Mesendoderm (in vitro differentiated cells): ENCODE data around the gene LRRC18.

ENCODE experiments used
- DNase-seq: peaks from one replicate; pipeline ENCODE4 v3.0.0; 2013
- H2AK5ac ChIP-seq: 2 replicates; pipeline ENCODE4 v1.6.1; 2013; ENCODE audit warnings: low read length, inconsistent platforms
- H2BK120ac ChIP-seq: 2 replicates; pipeline ENCODE4 v1.6.1; 2013; ENCODE audit warnings: low read depth, mild to moderate bottlenecking, low read length, moderate library complexity, mixed read lengths
- H2BK15ac ChIP-seq: replicated peaks from 2 replicates; pipeline ENCODE4 v1.6.1; 2013; ENCODE audit warnings: low read depth, mild to moderate bottlenecking, moderate library complexity
- H2BK5ac ChIP-seq: 2 replicates; pipeline ENCODE4 v1.6.1; 2013; ENCODE audit warnings: low read length, inconsistent platforms
- H3K18ac ChIP-seq: 2 replicates; pipeline ENCODE4 v1.6.1; 2013; ENCODE audit warnings: mild to moderate bottlenecking, low read length, mixed read lengths
- H3K23ac ChIP-seq: one replicate; pipeline ENCODE4 v1.6.1; 2013; ENCODE audit warnings: low read length
- H3K27ac ChIP-seq: 2 replicates; pipeline ENCODE4 v1.5.1; 2013; ENCODE audit warnings: low read depth, mild to moderate bottlenecking, inconsistent platforms, low read length, moderate library complexity
- H3K27me3 ChIP-seq: 2 replicates; pipeline ENCODE4 v1.6.1; 2013; ENCODE audit warnings: low read length, control low read depth, mild to moderate bottlenecking, inconsistent platforms; ENCODE audit not compliant: insufficient read depth, poor library complexity
- H3K36me3 ChIP-seq: 2 replicates; pipeline ENCODE4 v1.6.1; 2013; ENCODE audit warnings: low read length, inconsistent platforms; ENCODE audit not compliant: control insufficient read depth, insufficient read depth
- H3K4ac ChIP-seq: one replicate; pipeline ENCODE4 v1.6.1; 2013; ENCODE audit warnings: low read depth, mild to moderate bottlenecking, low read length, moderate library complexity
- H3K4me1 ChIP-seq: 2 replicates; pipeline ENCODE4 v1.6.1; 2013; ENCODE audit warnings: low read depth, low read length, inconsistent platforms; ENCODE audit not compliant: control insufficient read depth
- H3K4me2 ChIP-seq: 2 replicates; pipeline ENCODE4 v1.6.1; 2013; ENCODE audit warnings: low read length
- H3K4me3 ChIP-seq: 2 replicates; pipeline ENCODE4 v1.5.1; 2013; ENCODE audit warnings: mild to moderate bottlenecking, low read length
- H3K56ac ChIP-seq: one replicate; pipeline ENCODE4 v1.6.1; 2013; ENCODE audit warnings: low read length
- H3K79me1 ChIP-seq: 2 replicates; pipeline ENCODE4 v1.6.1; 2013; ENCODE audit warnings: low read length, inconsistent platforms
- H3K79me2 ChIP-seq: 2 replicates; pipeline ENCODE4 v1.6.1; 2013; ENCODE audit warnings: mild to moderate bottlenecking, low read length; ENCODE audit not compliant: control insufficient read depth, insufficient read depth
- H3K9ac ChIP-seq: 2 replicates; pipeline ENCODE4 v1.6.1; 2013; ENCODE audit warnings: low read length, inconsistent platforms
- H4K5ac ChIP-seq: one replicate; pipeline ENCODE4 v1.6.1; 2013; ENCODE audit warnings: low read length
- H4K8ac ChIP-seq: one replicate; pipeline ENCODE4 v1.6.1; 2013; ENCODE audit warnings: low read depth, mild to moderate bottlenecking, control low read depth, low read length, moderate library complexity
- WGBS: extraction: QIAGEN DNeasy Blood & Tissue Kit; methylation state at CpG from one replicate; pipeline ENCODE4 v1.1.7; 2013; ENCODE audit warnings: low lambda C conversion rate, missing lambda C conversion rate; ENCODE audit not compliant: insufficient coverage; ENCODE audit errors: extremely low coverage; 5-methylcytosine and 5-hydroxymethylcytosine counted together

LRRC18 gene

GRCh38 chr10:48883701-48884100 is 55.9 kb downstream of the LRRC18 start:
- Histone ChIP-seq H2BK120ac (no peak overlapping the region), H2BK15ac (no peak overlapping the region), H3K79me2 (no peaks in the 10 kb centered on the region), H3K18ac (no peak overlapping the region), H3K27me3 (no peaks in the 10 kb centered on the region), H4K5ac (no peak overlapping the region), H3K4ac (no peak overlapping the region), H3K79me1 (no peaks in the 10 kb centered on the region), H3K4me2 (no peak overlapping the region), H2BK5ac (no peak overlapping the region), H3K27ac (no peak overlapping the region), H3K36me3 (no peaks in the 10 kb centered on the region), H3K9ac (no peak overlapping the region), H3K4me1 (no peaks in the 10 kb centered on the region), H3K4me3 (no peak overlapping the region), H2AK5ac (no peak overlapping the region), H3K56ac (no peak overlapping the region), H3K23ac (no peak overlapping the region), H4K8ac (no peak overlapping the region)
- no peak for DNase-seq
- WGBS = no CpG with 5 or more reads among the region's 4 CpGs

DNA sequence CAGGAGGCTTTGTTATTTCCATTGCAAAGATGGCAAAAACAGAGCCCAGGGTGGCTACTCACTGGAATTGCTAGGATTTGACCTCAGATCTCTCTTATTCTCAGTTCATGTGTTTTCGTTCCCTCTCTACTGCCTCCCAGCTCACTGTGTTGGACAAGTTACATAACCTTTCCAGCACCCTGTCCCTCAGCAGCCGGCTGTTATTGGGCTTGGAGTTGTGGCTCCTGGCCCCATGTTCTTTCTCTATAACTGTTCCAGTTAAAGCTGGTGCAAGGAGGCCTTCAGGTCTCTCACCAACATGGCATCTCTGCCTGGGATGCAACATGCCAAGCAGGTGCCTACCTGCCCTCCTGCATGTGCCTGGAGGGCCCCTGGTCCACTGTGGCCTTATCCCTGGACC is 56.8 kb downstream of the LRRC18 start:
- Histone ChIP-seq H3K4me3 (no peak overlapping the region), H3K9ac (no peak overlapping the region), H3K4me1 (no peaks in the 10 kb centered on the region), H3K4me2 (no peak overlapping the region), H2BK5ac (no peak overlapping the region), H2BK15ac (no peak overlapping the region), H3K27ac (no peak overlapping the region), H3K4ac (no peak overlapping the region), H3K79me1 (no peaks in the 10 kb centered on the region), H4K5ac (no peak overlapping the region), H2BK120ac (no peak overlapping the region), H3K36me3 (no peaks in the 10 kb centered on the region), H2AK5ac (no peak overlapping the region), H3K79me2 (no peaks in the 10 kb centered on the region), H3K56ac (no peak overlapping the region), H3K23ac (no peak overlapping the region), H3K27me3 (no peaks in the 10 kb centered on the region), H3K18ac (no peak overlapping the region), H4K8ac (no peak overlapping the region)
- no CpG with 5 or more reads among the region's 2 CpGs for WGBS
- no peak for DNase-seq

GRCh38 chr10:48881937-48882336 is 57.7 kb downstream of the LRRC18 start:
- Histone ChIP-seq H2BK15ac (no peak overlapping the region), H2AK5ac (no peak overlapping the region), H3K27ac (no peak overlapping the region), H3K56ac (no peak overlapping the region), H3K4me1 (no peaks in the 10 kb centered on the region), H3K18ac (no peak overlapping the region), H3K9ac (no peak overlapping the region), H4K8ac (no peak overlapping the region), H3K27me3 (no peaks in the 10 kb centered on the region), H2BK5ac (no peak overlapping the region), H2BK120ac (no peak overlapping the region), H3K23ac (no peak overlapping the region), H3K4me3 (no peak overlapping the region), H3K4me2 (no peak overlapping the region), H3K4ac (no peak overlapping the region), H3K79me1 (no peaks in the 10 kb centered on the region), H3K36me3 (no peaks in the 10 kb centered on the region), H3K79me2 (no peaks in the 10 kb centered on the region), H4K5ac (no peak overlapping the region)
- no CpG with 5 or more reads among the region's 1 CpG for whole genome bisulfite sequencing
- no peak for DNase-seq

DNA sequence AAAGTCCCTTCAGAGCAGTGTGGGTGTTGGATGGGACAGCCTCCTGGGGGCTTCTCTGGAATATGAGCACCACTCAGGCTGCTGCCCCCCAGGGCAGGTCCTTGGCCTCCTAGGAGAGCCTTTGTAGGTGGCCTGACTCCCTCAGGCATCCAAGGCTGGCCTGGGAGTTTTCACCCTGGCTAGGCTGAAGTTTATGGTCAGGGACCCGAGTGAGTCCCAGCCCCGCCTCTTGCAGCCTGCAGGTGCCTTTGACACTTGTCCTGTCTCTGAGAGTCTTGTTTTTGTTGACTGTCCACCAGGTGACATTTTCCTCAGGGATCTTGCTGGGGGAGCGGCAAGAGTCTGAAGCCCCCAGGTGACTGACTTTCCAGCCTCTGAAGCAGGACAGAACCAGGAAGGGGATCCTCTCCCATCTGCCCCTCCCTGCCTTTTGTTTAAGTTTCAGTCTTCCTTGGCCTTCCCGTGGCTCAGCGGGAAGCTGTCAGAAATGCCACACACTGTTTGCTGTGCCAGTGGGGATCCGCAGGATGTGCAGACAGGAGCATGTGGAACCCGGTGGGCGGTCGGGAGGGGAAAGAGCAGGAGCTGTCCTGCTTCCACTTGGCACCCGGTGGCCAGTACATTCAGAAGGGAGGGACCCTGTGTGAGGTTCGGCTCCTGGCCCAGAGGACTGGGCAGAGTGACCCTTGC is 59.5 kb downstream of the LRRC18 start:
- Histone ChIP-seq H4K8ac (no peak overlapping the region), H3K27ac (no peak overlapping the region), H3K4ac (no peak overlapping the region)

GRCh38 chr10:48879451-48879850 is 60.2 kb downstream of the LRRC18 start:
- H3K4me2 ChIP-seq = no peak overlapping the region
- H3K27ac ChIP-seq = no peak overlapping the region
- H3K4me1 ChIP-seq = no peaks in the 10 kb centered on the region
- H3K23ac ChIP-seq = no peak overlapping the region
- H3K79me2 ChIP-seq = no peaks in the 10 kb centered on the region
- no peak overlapping the region for H2BK120ac ChIP-seq
- H3K9ac ChIP-seq = no peak overlapping the region
- H3K27me3 ChIP-seq = no peaks in the 10 kb centered on the region
- no peak overlapping the region for H2BK15ac ChIP-seq
- H3K18ac ChIP-seq = no peak overlapping the region
- no peaks in the 10 kb centered on the region for H3K36me3 ChIP-seq
- H3K4ac ChIP-seq = no peak overlapping the region
- DNase-seq = no peak
- no peak overlapping the region for H4K5ac ChIP-seq
- H2BK5ac ChIP-seq = no peak overlapping the region
- no peak overlapping the region for H4K8ac ChIP-seq
- H3K56ac ChIP-seq = no peak overlapping the region
- no peak overlapping the region for H2AK5ac ChIP-seq
- H3K79me1 ChIP-seq = no peaks in the 10 kb centered on the region
- H3K4me3 ChIP-seq = no peak overlapping the region
- WGBS = no CpG with 5 or more reads among the region's 5 CpGs

More for the DNA sequence above, 59.5 kb downstream of the LRRC18 start:
- Histone ChIP-seq H2BK15ac (no peak overlapping the region), H3K18ac (no peak overlapping the region), H3K79me2 (no peaks in the 10 kb centered on the region), H3K4me3 (no peak overlapping the region), H3K79me1 (no peaks in the 10 kb centered on the region), H2BK5ac (no peak overlapping the region), H4K5ac (no peak overlapping the region), H3K4me2 (no peak overlapping the region), H3K9ac (no peak overlapping the region), H3K23ac (no peak overlapping the region), H2AK5ac (no peak overlapping the region), H3K36me3 (no peaks in the 10 kb centered on the region), H3K27me3 (no peaks in the 10 kb centered on the region), H3K56ac (no peak overlapping the region), H3K4me1 (no peaks in the 10 kb centered on the region), H2BK120ac (no peak overlapping the region)
- DNase-seq = peak; percentile 49
- WGBS = no CpG with 5 or more reads among the region's 11 CpGs

- Histone ChIP-seq H3K4me1 (no peaks in the 10 kb centered on the region), H3K79me2 (no peaks in the 10 kb centered on the region), H2BK5ac (no peak overlapping the region), H2AK5ac (no peak overlapping the region), H3K56ac (no peak overlapping the region), H3K79me1 (no peaks in the 10 kb centered on the region), H2BK120ac (no peak overlapping the region), H3K36me3 (no peaks in the 10 kb centered on the region), H3K23ac (no peak overlapping the region), H4K8ac (no peak overlapping the region), H4K5ac (no peak overlapping the region), H3K4me3 (no peak overlapping the region), H3K9ac (no peak overlapping the region), H3K27me3 (no peaks in the 10 kb centered on the region), H3K18ac (no peak overlapping the region), H3K4me2 (no peak overlapping the region), H3K27ac (no peak overlapping the region), H2BK15ac (no peak overlapping the region), H3K4ac (no peak overlapping the region)
- no peak for DNase-seq
- no CpG with 5 or more reads among the region's 3 CpGs for WGBS
Observed at GRCh38 chr10:48878091-48878490, 61.5 kb downstream of the LRRC18 start.
